Suppressor macrophage treated with lipopolysaccharide for 4 hours (primary cell): ENCODE results near the gene LTO1.
"Not testable (repeated sequence)": the region's sequence is repeated elsewhere in the genome, so short reads cannot be mapped to it uniquely, and the experiment has no call there.

ENCODE experiments used
- DNase-seq: peaks from one replicate; pipeline ENCODE4 v3.0.0-alpha.2; 2020

The LTO1 gene

DNA sequence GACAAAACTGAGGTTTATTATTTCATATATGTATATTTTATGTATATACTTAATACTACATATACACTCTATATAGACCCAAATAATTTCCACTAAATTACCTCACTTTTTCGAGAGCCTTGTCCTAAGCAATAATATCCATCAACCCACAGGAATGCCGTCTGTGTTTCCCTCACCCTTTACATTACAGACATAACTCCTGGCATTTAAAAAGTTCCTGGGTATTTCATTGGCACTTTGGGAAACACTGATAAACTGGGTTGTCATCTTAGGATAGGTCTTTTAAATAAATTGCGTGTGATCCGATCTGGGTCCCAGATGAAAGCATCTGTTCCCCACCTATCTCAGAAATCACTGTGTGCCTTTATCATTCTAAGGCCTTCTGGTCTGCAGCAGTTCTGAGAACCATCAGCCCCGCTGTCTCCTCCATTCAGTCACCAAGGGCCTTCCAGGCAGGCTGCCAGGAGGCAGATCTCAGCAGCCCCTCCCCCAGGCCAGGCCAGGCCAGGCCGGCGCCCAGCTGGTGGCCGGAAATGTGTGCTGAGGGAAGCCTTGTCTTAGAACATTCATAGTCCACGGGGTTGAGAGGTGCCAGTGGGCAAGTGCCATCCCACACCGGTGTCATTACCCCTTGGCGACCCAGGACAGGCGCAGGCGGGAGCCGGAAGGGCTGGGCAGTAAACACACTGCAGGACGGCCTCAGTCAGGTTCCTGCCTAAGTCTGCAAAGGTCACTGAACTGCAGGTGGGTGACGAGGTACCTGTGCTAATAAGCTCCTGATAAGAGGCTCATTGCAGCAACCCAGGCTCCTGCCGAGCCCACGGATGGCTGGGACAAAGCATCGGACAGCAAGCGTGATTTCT, 25.4 kb upstream of the LTO1 start:
- DNase-seq = no peak

- no peak for DNase-seq
Measured at GRCh38 chr11:69699213-69699612, 24.1 kb upstream of the LTO1 start.

DNA sequence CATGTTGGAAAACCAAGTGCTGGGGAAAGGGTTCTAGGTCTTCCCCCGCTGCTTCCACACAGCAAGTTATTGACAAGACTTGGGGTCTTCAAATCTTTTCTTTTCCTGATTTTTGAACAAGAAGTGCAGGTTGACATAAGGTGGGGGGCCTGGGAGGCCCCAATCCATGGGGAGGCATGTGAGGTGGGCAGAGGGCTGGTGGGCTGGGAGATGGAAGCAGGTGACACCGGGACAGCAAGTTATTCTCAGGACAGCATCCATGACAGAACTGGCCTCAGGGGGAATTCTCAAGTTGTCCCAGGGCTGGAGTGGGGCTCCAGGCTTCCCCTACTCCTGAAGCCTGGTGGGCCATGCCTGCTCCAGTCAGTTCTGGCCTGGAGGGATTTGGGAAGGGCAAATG, 23.2 kb upstream of the LTO1 start:
- DNase-seq = no peak

GRCh38 chr11:69697861-69698260, 22.7 kb upstream of the LTO1 start:
- DNase-seq = no peak

DNA sequence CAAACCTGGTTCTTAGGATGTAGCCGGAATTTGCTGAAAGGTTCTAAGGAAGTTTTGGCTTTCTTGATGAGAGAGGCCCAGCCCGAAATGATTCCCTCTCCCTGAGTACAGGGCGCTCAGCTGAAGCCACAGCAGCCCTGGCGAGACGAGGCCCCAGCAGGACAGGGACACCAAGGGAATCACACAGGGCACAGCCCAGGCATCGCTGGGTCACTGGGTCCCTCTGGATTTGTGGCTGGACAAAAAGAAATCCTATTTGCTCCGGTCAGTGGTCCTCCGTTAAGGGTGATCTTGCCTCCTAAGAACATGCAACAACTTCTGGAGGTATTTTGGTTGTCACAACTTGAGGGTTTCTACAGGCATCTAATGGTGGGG, 22.3 kb upstream of the LTO1 start:
- DNase-seq = no peak

GRCh38 chr11:69696749-69697468, 21.8 kb upstream of the LTO1 start:
- DNase-seq = no peak

- DNase-seq = not testable (repeated sequence)
Measured at GRCh38 chr11:69695995-69696394, 20.8 kb upstream of the LTO1 start.

- no peak for DNase-seq
Measured at GRCh38 chr11:69695581-69695980, 20.4 kb upstream of the LTO1 start.

DNA sequence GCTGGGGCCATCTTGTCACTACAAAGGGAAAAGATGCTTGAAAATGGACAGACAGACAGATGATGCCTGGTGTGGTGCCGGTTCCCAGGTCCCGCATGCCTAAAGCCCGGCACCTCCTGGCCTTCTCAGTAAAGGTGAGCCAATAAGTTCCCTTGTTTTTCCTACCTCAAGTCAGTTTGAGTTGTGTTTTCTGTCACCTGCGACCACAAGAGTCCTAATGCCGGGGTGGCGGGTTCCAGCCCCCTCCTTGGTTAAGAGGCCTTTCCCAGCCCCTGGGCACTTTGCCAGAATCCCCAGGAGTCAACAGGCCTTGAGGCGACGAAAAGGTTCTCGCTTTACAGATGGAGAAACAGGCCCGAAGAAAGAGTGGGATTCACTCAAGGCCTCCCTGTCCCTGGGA, 19.6 kb upstream of the LTO1 start:
- no peak for DNase-seq

DNA sequence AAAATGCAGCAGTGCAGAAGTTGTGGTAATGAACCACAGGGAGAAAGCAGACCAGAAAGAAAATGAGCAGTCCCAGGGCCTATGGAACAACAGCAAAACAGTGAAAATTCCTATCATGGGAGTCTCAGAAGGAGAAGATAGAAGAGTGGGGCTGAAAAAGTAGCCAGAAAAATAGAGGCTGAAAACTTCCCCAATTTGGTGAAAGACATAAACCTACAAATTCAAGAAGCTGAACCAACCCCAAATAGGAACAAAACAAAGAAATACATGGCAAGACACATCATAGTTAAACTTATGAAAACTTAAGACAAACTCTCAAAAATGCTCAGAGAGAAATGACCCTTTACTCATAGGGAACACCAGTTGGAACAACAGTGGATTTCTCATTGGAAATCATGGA, 17.3 kb upstream of the LTO1 start:
- DNase-seq = no peak

DNA sequence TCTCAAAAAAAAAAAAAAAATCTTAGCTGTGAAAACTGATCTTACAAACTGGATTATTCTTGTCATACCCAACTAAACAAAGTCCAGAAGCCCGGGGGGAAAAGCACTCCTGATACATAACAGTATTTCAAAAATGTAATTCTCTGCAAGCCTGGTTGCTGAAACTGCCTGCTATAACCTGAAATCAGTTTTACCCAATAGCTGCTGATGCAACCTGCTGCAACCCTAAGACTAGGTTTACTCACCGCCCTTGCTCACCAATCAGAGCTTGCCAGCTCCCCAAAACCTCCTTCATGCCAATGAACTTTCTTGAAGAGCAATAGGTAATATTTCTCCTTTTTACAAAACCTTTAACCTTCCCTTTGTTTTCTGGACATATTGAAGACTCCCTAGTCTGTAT, 16.3 kb upstream of the LTO1 start:
- no peak for DNase-seq

- DNase-seq = no peak
Measured at GRCh38 chr11:69689484-69690319, 14.5 kb upstream of the LTO1 start.

GRCh38 chr11:69687969-69688771, 13.0 kb upstream of the LTO1 start:
- not testable (repeated sequence) for DNase-seq

DNA sequence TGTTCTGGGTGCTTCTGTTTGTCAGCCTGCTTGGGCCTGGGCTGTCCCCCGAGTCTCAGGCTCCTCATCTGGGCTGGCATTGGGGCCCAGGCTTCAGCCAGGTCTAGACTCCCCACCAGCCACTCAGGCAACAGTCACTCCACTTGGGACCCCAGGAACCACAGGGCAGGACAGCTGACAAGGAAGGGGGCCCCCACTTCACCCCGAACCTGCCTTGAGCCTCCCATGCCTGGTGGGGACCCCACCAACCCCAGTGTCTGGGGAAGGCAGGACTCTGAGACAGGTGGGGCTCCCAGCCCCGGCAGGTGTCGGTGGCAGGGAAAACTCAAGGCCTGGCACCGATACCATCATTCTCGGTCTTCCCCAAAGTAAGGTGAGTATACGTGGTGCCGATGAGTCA, 11.7 kb upstream of the LTO1 start:
- no peak for DNase-seq

DNA sequence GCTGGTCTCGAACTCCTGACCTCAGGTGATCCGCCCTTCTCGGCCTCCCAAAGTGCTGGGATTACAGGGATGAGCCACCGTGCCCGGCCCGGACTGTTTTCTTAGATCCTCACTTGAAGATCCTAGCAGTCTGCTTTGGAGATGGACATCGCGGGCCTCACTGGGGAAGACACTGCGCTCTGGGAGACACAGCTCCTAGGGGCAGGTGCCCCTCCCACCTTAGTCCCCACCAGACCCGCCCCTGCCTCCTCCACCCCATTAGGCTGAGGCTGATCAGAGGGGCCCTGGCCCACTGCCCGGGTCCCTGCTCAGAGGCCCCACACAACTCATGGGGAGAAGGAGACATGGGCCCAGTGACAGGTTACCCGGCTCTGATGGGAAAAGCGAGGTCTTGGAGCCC, 11.3 kb upstream of the LTO1 start:
- no peak for DNase-seq

GRCh38 chr11:69685348-69685747, 10.2 kb upstream of the LTO1 start:
- DNase-seq = no peak

- DNase-seq = no peak
Measured at GRCh38 chr11:69684651-69685050, 9.5 kb upstream of the LTO1 start.

- DNase-seq = no peak
Measured at GRCh38 chr11:69683764-69684333, 8.7 kb upstream of the LTO1 start.

GRCh38 chr11:69682681-69683326, 7.7 kb upstream of the LTO1 start:
- DNase-seq = no peak

DNA sequence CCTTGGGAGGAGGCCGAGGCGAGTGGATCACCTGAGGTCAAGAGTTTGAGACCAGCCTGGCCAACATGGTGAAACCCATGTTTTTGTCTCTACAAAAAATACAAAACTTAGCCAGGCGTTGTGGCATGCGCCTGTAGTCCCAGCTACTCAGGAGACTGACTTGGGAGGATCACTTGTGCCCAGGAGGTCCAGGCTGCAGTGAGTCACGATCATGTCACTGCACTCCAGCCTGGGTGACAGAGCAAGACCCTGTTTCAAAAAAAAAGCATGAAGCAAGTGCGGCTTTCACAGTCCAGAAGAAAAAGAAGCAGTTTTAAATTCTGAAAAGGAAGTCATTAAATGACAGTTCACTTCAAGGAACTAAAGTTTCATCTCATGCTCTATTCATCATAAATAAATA, 7.1 kb upstream of the LTO1 start:
- DNase-seq = no peak

DNA sequence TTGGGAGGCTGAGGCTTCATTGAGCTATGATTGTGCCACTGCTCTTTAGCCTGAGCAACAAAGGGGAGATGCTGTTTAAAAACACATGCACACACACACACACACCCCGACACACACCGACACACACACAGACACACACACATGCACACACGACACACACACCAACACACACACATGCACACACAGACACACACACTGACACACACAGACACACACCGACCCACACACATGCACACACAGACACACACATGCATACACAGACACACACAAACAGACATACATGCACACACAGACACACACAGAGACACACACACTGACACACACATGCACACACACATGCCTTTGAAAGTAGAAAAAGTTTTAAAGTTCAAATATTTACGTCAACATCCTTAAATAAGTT, 5.5 kb upstream of the LTO1 start:
- DNase-seq = no peak

DNA sequence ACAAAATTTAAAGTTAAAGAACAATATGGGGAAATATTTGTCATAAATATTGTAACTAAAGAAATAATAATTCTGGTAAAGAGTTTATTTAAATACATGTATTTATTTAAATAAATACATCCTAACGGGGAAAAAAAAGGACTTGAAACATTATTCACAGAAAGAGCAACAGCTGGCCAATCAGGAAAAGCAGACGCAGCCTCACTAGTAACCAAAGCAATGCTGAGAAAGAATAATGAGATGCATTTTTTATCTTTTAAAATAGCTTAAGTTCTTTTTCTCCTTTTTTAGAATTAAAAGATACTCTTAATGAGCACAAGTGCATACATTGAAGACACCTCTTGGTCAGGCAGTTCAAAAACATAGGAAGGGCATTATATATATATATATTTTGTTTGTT, 2.6 kb upstream of the LTO1 start:
- DNase-seq = no peak
